DOHH2 (cell line): ENCODE data around the gene BHLHA9.

ENCODE experiments used
- EZH2phosphoT487 ChIP-seq: fragments of 200-600 bp; sonication (generic); IDR thresholded peaks from 2 replicates; pipeline ENCODE4 v1.6.1; 2017; ENCODE audit warnings: borderline replicate concordance, mild to moderate bottlenecking, antibody characterized with exemption, low read length, moderate library complexity, mixed read lengths
- TF ChIP-seq, protein P1 (sequence below): fragments of 200-600 bp; sonication (generic); IDR thresholded peaks from one replicate; pipeline ENCODE4 v1.5.1; 2014; ENCODE audit warnings: antibody characterized with exemption, mild to moderate bottlenecking, low read depth, low read length; ENCODE audit not compliant: poor library complexity, severe bottlenecking

DNA sequence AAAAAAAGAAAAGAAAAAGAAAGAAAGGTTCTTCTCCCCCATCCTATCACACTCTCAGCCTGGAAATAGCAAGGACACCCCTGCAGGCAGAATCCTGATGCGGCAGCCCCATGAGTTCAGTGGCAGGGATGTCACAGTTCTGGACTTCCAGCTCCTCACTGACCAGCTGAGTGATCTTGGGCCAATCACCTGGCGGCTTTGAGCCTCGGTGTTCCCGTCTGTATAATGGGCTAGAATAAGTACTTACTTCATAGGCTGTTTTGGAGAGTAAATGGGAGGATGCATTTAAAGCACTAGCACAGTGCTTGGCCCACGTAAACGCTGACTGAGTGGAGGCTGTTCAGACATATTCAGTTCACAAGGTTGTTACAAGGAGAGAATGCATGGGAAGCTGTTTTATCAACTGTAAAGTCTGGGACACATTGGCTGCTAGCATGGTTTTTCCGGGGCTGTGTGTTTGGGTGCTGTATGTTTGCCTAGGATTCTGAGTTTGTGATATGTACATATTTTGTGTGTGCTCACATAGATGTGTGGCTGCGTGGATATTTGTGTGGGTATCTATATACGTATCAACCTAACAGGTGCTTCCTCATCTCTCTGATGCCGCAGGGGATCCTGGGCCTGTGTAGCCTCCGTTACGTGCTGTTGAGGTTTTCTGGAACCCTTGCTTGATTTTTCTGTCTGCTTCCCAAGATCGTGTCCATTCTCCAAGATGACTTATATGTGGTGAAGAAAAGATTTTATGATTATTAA is 3.4 kb downstream of the BHLHA9 start:
- TF ChIP-seq, protein P1, sequence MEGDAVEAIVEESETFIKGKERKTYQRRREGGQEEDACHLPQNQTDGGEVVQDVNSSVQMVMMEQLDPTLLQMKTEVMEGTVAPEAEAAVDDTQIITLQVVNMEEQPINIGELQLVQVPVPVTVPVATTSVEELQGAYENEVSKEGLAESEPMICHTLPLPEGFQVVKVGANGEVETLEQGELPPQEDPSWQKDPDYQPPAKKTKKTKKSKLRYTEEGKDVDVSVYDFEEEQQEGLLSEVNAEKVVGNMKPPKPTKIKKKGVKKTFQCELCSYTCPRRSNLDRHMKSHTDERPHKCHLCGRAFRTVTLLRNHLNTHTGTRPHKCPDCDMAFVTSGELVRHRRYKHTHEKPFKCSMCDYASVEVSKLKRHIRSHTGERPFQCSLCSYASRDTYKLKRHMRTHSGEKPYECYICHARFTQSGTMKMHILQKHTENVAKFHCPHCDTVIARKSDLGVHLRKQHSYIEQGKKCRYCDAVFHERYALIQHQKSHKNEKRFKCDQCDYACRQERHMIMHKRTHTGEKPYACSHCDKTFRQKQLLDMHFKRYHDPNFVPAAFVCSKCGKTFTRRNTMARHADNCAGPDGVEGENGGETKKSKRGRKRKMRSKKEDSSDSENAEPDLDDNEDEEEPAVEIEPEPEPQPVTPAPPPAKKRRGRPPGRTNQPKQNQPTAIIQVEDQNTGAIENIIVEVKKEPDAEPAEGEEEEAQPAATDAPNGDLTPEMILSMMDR: no peak
- TF ChIP-seq EZH2phosphoT487: no peak
